ENCODE measurements around the gene CMTM5. TPM values are rescaled to one million over a fixed set of nuclear protein-coding genes. Genes with fewer than 3 reads are reported as not detected.

Gene CMTM5
- total and polyA plus RNA-seq, 10 donors, result 1.3 to 13.0 (median 4.1) TPM

DNA sequence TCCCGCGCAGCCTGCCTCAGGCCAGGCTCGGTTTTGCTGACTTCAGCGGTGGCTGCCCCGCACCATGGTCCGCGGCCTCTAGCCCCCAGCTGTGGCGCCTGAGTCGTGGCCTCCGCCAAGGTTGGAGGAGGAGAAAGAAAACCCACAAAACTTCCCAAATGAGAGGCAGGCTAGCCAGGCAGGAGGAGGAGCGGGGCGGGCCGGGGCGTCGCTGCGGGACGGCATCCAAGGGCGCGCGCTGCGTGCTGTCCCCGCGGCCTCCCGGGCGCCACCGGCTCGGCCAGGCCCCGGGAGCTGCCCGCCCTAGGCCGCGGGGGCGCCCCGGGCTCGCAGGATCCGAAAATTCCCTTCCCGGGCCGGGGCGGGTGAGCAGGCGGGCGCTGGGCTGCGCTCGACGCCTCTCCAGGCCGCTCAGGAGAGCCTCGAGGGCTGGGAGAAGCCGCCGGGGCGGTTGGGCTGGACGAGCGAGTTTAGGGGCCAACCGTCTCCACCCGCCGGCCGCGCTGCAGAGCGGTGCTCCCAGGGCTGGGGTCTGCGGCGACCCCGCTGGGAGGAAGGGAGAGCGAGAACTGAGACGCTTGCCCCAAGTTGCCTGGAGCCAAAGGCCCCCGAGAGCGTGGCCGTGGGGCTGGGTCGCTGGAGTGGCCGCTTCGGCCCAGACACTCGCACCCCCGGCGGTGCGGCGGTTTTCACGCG is 11.7 kb upstream of the CMTM5 start, which contains the start of gene EFS:
TSS of gene EFS (minus strand) at position 137 of the 696 bp plus-strand sequence. CDS start 147 bp downstream, outside the sequence.
- DNase-seq, result peak; percentile 61
- peaks cover 0 to 64% (median 26%) of the 10 kb centered on the region in 7 donors for H3K27me3 ChIP-seq (replicated peaks in 1 of 7)
- H3K9me3 ChIP-seq, result no peaks in the 10 kb centered on the region
- TF ChIP-seq, protein P1, sequence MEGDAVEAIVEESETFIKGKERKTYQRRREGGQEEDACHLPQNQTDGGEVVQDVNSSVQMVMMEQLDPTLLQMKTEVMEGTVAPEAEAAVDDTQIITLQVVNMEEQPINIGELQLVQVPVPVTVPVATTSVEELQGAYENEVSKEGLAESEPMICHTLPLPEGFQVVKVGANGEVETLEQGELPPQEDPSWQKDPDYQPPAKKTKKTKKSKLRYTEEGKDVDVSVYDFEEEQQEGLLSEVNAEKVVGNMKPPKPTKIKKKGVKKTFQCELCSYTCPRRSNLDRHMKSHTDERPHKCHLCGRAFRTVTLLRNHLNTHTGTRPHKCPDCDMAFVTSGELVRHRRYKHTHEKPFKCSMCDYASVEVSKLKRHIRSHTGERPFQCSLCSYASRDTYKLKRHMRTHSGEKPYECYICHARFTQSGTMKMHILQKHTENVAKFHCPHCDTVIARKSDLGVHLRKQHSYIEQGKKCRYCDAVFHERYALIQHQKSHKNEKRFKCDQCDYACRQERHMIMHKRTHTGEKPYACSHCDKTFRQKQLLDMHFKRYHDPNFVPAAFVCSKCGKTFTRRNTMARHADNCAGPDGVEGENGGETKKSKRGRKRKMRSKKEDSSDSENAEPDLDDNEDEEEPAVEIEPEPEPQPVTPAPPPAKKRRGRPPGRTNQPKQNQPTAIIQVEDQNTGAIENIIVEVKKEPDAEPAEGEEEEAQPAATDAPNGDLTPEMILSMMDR (IDR thresholded peaks at IDR 0.05 in 8 of 11, conservative IDR thresholded peaks at IDR 0.05 in 3 of 11), result no peak
- no peak for TF ChIP-seq POLR2A (IDR thresholded peaks at IDR 0.05)
- peak in 1 of 3 donors; percentile 24 for TF ChIP-seq POLR2AphosphoS5 (IDR thresholded peaks at IDR 0.05)
- H3K4me3 ChIP-seq, result peak within 1 kb of the TSS; percentile 4 to 60 (median 30)
- intact Hi-C loops (cut with DNase I; ENCODE audit: low total_unique reads), result no loop called here
- H3K27ac ChIP-seq, result peak within 1 kb of the TSS; percentile 13 to 82 (median 76)
- WGBS, 5 donors, result 2 to 6% (median 4%) methylated on average over 28 to 74 of the region's 74 CpGs
- peaks cover 0 to 16% (median 11%) of the 10 kb centered on the region in 6 donors for H3K4me1 ChIP-seq
- H3K36me3 ChIP-seq, result no peaks in the 10 kb centered on the region

DNA sequence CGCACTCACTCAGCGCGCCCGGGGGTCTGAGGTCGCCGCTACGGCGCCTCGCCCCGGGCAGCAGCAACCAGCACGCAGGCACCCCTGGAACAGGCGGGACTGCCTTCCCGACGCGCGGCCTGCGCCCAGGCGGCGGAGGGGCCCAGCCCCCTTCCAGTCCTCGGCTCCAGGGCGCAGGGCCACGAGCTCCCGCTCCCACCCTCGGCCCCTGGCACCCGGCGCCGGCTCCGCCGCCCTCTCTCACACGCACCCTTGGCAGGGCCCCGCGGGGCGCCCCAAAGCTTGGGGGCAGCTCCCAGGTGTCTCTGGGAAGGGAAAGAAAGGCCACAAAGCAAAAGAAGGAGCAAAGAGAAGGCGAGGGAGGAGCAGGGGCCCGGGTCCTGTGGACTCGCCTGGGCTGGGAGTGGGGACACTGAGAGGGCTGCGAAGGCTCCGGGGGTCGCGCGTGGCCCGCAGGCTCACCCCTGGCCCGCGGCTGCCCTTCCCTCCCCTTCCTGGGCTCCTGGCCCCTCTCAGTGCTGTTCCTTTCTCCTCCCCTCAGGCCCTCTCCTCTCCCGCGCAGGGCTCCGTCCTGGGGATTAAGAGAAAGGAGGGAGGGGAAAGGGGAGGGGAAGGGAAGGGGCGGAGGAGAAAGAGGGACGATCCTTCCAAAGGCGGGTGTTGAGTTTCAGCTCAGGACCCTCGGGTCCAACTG is 11.0 kb upstream of the CMTM5 start:
- Histone ChIP-seq H3K27ac (peak overlapping the region in 7 of 8 donors; percentile 72 to 82 (median 76)), H3K27me3 (replicated peaks in 1 of 7) (peaks cover 0 to 71% (median 26%) of the 10 kb centered on the region in 7 donors), H3K36me3 (no peaks in the 10 kb centered on the region), H3K4me3 (peak overlapping the region; percentile 4 to 60 (median 30)), H3K9me3 (no peaks in the 10 kb centered on the region), H3K4me1 (peaks cover 0 to 16% (median 11%) of the 10 kb centered on the region in 6 donors)
- 6 to 10% (median 9%) methylated on average over 40 to 51 of the region's 51 CpGs for WGBS, 5 donors
- peak in 2 of 3 donors; percentile 50 to 63 for TF ChIP-seq POLR2AphosphoS5 (IDR thresholded peaks at IDR 0.05)
- TF ChIP-seq, protein P1 (IDR thresholded peaks at IDR 0.05 in 8 of 11, conservative IDR thresholded peaks at IDR 0.05 in 3 of 11), result no peak
- peak; percentile 62 for DNase-seq
- intact Hi-C loops (cut with DNase I; ENCODE audit: low total_unique reads), result no loop called here

DNA sequence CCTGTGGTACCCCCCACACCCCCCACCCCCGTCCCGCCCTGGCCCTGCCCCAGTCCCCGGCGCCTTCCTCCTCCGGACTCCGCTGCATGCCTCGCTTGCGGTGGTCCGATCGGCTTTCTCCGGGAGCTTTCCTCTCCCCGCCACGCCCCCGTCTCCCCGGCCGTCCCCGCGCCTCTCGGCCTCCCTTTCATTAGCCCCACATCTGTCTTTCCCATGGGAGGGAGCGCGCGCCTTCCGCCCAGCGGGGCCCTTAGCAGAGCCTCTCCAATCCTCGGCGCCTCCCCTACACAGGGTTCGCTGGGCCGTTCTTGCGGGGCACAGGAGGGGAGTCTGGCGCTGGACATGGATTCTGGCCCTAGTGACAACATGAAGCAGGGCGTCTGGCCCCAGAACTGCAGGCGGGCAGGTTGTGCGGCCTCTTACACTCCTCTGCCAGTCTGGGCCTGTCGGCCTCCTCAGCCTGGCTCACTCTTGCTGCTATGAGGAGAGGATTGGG is 10.4 kb upstream of the CMTM5 start:
- WGBS, 5 donors, result 50 to 74% (median 60%) methylated on average over 22 to 34 of the region's 34 CpGs
- no peaks in the 10 kb centered on the region for H3K9me3 ChIP-seq
- peak; percentile 70 for DNase-seq
- H3K4me1 ChIP-seq, result peaks cover 0 to 16% (median 11%) of the 10 kb centered on the region in 6 donors
- H3K27me3 ChIP-seq (replicated peaks in 1 of 7), result peaks cover 0 to 72% (median 26%) of the 10 kb centered on the region in 7 donors
- intact Hi-C loops (cut with DNase I; ENCODE audit: low total_unique reads), result no loop called here
- H3K4me3 ChIP-seq, result peak overlapping the region in 4 of 8 donors; percentile 31 to 60 (median 38)
- TF ChIP-seq POLR2A (IDR thresholded peaks at IDR 0.05), result no peak
- TF ChIP-seq POLR2AphosphoS5 (IDR thresholded peaks at IDR 0.05), result no peak
- TF ChIP-seq, protein P1 (IDR thresholded peaks at IDR 0.05 in 8 of 11, conservative IDR thresholded peaks at IDR 0.05 in 3 of 11), result no peak
- H3K36me3 ChIP-seq, result no peaks in the 10 kb centered on the region
- peak overlapping the region in 7 of 8 donors; percentile 72 to 82 (median 76) for H3K27ac ChIP-seq

All from spleen (tissue), 11 donors.